Erythroblast (primary cell): ENCODE data around the gene MOB4.

ENCODE experiments used
- GATA1 ChIP-seq: IDR thresholded peaks from 2 replicates; pipeline ENCODE4 v1.6.1; 2011; ENCODE audit warnings: low read depth, mild to moderate bottlenecking, control low read depth, low read length, moderate library complexity
- POLR2A ChIP-seq: IDR thresholded peaks from 2 replicates; pipeline ENCODE4 v1.6.1; 2011; ENCODE audit warnings: mild to moderate bottlenecking, low read length

DNA sequence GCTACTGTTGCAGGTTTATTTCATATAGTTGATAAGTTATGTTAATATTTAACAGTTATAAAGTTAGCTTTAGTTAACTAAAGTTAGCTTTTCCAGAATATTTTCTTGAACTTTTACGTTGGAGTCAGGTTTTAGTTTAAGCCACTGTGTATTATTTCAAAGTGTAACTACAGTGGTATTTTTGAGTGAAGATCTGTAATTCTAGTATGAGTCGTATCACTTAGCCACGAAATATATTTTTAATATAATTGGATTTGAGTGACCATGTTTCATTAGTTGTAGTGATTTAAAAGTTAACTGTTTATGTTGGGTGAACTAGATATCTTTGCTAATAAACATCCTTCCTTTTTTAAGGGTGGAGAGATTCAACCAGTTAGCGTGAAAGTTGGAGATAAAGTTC is 13.2 kb upstream of the MOB4 start:
- TF ChIP-seq POLR2A, result no peak
- no peak for TF ChIP-seq GATA1
